ENCODE data around the gene GRAP2. TPM values are rescaled to one million over a fixed set of nuclear protein-coding genes. Genes with fewer than 3 reads are reported as not detected.

GRAP2 gene
- total and polyA plus RNA-seq, 2 donors (not counting 3 experiments of a cell fraction or from before 2014, with no cell fraction given), result 0.04 TPM; not detected in 1

GRCh38 chr22:39937906-39938305 lies 37.0 kb downstream of the GRAP2 start:
- no peaks in the 10 kb centered on the region for H4K20me1 ChIP-seq (replicated peaks; ENCODE audit: control insufficient read depth, extremely low read depth, insufficient read depth, low read length)
- no peak overlapping the region for H3K27ac ChIP-seq (ENCODE audit: insufficient read depth, low read depth, low read length)
- no peak overlapping the region for H3K9ac ChIP-seq (replicated peaks; ENCODE audit: extremely low read depth, insufficient read depth, low read length)
- no peaks in the 10 kb centered on the region for H3K9me1 ChIP-seq (replicated peaks; ENCODE audit: control insufficient read depth, extremely low read depth, insufficient read depth, low read length)
- BruUV-seq (replicated peaks), result no TSS peak
- ChIA-PET CTCF (interaction anchor here (0.6 kb wide), 1 partner anchor 12 kb away, joined by 4 read pairs; no protein-coding TSS in a partner anchor), POLR2A (no interaction called here)
- FAIRE-seq (no peak), DNase-seq (ENCODE audit: low read depth, low spot score) (no peak)
- H3K4me2 ChIP-seq (ENCODE audit: insufficient read depth, low read length), result no peak overlapping the region
- no peaks in the 10 kb centered on the region for H3K4me1 ChIP-seq (ENCODE audit: control insufficient read depth, extremely low read depth, insufficient read depth, low read length)
- dilution Hi-C loops (cut with MboI; ENCODE audit: extremely low pct_ligation_motif_present, low sequenced_read_pairs) (no loop called here), intact Hi-C loops (cut with micrococcal nuclease) (no loop called here)
- H3K79me2 ChIP-seq (ENCODE audit: control insufficient read depth, insufficient read depth, low read length), result no peaks in the 10 kb centered on the region
- no peaks in the 10 kb centered on the region for H3K9me3 ChIP-seq (replicated peaks; ENCODE audit: control insufficient read depth, insufficient read depth, low read length)
- H3K27me3 ChIP-seq (ENCODE audit: control insufficient read depth in 2 of 2, insufficient read depth in 2 of 2, low read length in 2 of 2), result peaks cover 27 to 35% of the 10 kb centered on the region in 2 experiments
- no peak overlapping the region for H3K4me3 ChIP-seq (replicated peaks in 1 of 3; ENCODE audit: insufficient read depth in 1 of 3, low read depth in 1 of 3, low read length in 3 of 3)
- H2AFZ ChIP-seq (ENCODE audit: low read depth, low read length), result no peak overlapping the region
- H3K36me3 ChIP-seq (ENCODE audit: control insufficient read depth in 2 of 2, extremely low read depth in 1 of 2, insufficient read depth in 2 of 2, low read length in 2 of 2), result no peaks in the 10 kb centered on the region
- no peak for TF ChIP-seq GATA2 (IDR thresholded peaks at IDR 0.05; ENCODE audit: insufficient read depth, insufficient read length, low read depth, low read length)
- no peak for TF ChIP-seq POLR2AphosphoS5 (IDR thresholded peaks at IDR 0.05; ENCODE audit: insufficient read depth, low read depth, low read length)
- TF ChIP-seq EZH2 (IDR thresholded peaks at IDR 0.05; ENCODE audit: borderline replicate concordance, low read depth, low read length, severe bottlenecking), result no peak
- no peak for TF ChIP-seq POLR2A (IDR thresholded peaks at IDR 0.05; ENCODE audit: low read depth, low read length)
- TF ChIP-seq CTCF (IDR thresholded peaks at IDR 0.05; ENCODE audit: extremely low read depth in 1 of 2, insufficient read depth in 1 of 2, low read depth in 1 of 2, low read length in 2 of 2), result no peak
- no peak for TF ChIP-seq MAX (IDR thresholded peaks at IDR 0.05; ENCODE audit: insufficient read depth, insufficient read length)
- TF ChIP-seq MYC (IDR thresholded peaks at IDR 0.05; ENCODE audit: low read depth, low read length), result no peak
- no peak for TF ChIP-seq JUN (IDR thresholded peaks at IDR 0.05; ENCODE audit: borderline replicate concordance, insufficient read depth, insufficient read length, low read depth)
- no peak for TF ChIP-seq FOS (IDR thresholded peaks at IDR 0.05; ENCODE audit: borderline replicate concordance, insufficient read depth, low read length)

Data from endothelial cell of umbilical vein (primary cell).